HG02678 (cell line): ENCODE data around the gene S100PBP.

ENCODE experiments used
- ATAC-seq: cut with Tn5 transposase; IDR thresholded peaks from one replicate; pipeline ENCODE4 v1.9.1; 2021; ENCODE audit warnings: mild to moderate bottlenecking, moderate library complexity; ENCODE audit not compliant: unreplicated experiment

S100PBP gene

GRCh38 chr1:32817159-32817814, at the start of gene S100PBP, which contains the start of gene YARS1:
Gene S100PBP, plus strand, starts transcription at chr1:32817653. Its CDS starts 8,447 bp downstream, at chr1:32826100.
Gene YARS1, minus strand, starts transcription at chr1:32817358. Its CDS starts 114 bp downstream, at chr1:32817244.
- peak; percentile 87 for ATAC-seq

- ATAC-seq: no peak
These were observed 49.2 kb upstream of the S100PBP start for GRCh38 chr1:32768110-32768850.

GRCh38 chr1:32769524-32770220, 47.8 kb upstream of the S100PBP start:
- ATAC-seq: no peak

DNA sequence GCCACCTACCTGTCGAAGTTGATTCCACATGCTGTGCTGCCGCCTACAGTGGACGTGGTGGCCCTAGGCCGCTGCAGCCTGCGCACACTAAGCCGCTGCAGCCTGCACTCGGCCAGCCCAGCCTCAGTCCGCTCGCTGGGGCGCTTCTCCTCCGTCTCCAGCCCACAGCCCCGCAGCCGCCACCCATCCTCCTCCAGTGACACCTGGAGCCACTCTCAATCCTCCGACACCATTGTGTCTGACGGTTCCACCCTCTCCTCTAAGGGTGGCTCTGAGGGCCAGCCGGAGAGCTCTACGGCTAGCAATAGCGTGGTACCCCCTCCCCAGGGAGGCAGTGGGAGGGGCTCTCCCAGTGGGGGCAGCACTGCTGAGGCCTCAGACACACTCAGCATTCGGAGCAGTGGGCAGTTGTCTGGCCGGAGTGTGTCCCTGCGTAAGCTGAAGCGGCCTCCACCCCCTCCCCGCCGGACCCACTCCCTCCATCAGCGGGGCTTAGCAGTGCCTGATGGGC, 47.2 kb upstream of the S100PBP start:
- no peak for ATAC-seq

GRCh38 chr1:32770741-32771548, 46.5 kb upstream of the S100PBP start:
- ATAC-seq: no peak

DNA sequence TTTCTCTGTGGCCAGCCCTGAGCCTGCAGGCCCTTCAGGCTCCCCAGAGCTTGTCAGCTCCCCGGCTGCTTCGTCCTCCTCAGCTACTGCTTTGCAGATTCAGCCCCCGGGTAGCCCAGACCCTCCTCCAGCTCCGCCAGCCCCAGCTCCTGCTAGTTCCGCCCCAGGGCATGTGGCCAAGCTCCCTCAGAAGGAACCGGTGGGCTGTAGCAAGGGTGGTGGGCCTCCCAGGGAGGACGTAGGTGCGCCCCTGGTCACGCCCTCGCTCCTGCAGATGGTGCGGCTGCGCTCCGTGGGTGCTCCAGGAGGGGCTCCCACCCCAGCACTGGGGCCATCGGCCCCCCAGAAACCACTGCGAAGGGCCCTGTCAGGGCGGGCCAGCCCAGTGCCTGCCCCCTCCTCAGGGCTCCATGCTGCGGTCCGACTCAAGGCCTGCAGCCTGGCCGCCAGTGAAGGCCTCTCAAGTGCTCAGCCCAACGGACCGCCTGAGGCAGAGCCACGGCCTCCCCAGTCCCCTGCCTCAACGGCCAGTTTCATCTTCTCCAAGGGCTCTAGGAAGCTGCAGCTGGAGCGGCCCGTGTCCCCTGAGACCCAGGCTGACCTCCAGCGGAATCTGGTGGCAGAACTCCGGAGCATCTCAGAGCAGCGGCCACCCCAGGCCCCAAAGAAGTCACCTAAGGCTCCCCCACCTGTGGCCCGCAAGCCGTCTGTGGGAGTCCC, 45.7 kb upstream of the S100PBP start:
- no peak for ATAC-seq

DNA sequence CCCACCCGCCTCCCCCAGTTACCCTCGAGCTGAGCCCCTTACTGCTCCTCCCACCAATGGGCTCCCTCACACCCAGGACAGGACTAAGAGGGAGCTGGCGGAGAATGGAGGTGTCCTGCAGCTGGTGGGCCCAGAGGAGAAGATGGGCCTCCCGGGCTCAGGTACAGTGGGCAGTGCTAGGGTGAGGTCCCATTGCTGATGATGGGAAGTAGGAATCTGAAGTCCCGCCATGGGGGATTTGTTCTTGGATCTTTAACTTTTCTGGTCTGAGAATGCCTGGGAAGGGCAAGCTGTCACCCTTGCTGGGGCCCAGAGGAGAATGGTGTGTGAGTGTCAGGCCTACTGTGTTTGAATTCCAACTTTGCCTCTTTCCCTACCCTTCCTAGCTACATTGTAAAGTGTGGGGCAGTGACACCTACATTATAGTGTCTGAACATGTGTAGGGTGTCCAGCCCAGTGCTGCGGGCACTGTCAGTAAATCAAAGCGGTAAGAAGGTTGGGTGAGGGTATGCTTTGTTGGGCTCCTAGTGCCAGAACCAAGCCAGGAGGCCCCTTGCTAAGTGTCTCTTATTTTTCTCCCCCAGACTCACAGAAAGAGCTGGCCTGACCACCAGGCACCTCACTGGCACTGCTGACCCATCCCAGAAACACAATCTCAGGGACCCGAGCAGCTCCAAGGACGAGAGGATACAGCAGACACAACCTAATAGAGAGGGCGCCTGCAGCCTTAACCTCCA, 45.0 kb upstream of the S100PBP start:
- no peak for ATAC-seq

DNA sequence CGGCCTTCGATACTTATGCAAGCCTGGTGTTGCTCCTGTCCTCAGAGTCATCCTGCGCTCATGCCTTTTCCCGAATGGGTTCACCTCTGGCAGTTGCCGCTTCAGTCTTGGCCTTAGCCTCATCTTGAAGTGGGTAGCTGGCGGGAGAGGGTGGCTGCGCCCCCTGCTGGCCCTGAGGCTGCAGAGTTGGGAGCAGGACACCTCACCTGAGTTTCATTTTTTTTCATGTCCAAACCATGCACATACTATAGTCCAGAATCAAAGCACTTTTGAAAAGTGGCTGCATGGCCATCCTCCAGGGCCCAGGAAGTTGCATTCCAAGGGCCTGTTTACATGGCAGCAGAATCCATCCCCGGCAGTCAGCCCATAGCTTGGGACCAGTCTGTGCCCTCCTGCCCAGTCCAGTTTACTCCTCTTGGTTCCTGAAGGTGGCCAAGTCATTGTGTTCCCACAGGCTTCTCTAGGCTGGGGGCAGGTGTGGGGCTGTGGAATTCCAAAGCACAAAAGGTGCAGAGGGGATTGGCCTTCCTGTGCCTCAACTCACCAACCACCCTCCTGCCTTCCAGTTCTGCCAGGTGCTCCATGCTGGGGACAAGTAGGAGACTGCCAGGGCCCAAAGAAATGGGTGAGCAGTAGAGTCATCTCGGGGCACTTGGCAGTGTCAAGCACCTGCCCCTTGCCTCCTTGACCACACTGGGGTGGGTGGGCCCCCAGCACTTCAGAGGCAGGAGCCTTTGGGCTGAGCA, 44.3 kb upstream of the S100PBP start:
- no peak for ATAC-seq

DNA sequence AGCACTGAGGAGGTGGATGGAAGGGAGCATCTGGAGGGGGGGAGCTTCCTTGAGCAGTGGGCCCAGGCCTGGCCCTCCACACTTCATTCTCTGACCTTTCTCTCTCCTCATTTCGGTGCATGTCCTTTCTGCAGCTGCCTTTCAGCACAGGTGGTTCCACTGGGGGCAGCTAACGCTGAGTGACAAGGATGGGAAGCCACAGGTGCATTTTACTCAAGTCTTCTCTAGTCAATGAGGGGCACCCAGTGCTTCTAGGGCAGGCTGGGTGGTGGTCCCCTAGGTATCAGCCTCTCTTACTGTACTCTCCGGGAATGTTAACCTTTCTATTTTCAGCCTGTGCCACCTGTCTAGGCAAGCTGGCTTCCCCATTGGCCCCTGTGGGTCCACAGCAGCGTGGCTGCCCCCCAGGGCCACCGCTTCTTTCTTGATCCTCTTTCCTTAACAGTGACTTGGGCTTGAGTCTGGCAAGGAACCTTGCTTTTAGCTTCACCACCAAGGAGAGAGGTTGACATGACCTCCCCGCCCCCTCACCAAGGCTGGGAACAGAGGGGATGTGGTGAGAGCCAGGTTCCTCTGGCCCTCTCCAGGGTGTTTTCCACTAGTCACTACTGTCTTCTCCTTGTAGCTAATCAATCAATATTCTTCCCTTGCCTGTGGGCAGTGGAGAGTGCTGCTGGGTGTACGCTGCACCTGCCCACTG, 43.5 kb upstream of the S100PBP start:
- ATAC-seq: no peak

- ATAC-seq: no peak
These were observed 43.0 kb upstream of the S100PBP start for GRCh38 chr1:32774464-32774808.

GRCh38 chr1:32774950-32775634, 42.4 kb upstream of the S100PBP start:
- ATAC-seq: no peak

DNA sequence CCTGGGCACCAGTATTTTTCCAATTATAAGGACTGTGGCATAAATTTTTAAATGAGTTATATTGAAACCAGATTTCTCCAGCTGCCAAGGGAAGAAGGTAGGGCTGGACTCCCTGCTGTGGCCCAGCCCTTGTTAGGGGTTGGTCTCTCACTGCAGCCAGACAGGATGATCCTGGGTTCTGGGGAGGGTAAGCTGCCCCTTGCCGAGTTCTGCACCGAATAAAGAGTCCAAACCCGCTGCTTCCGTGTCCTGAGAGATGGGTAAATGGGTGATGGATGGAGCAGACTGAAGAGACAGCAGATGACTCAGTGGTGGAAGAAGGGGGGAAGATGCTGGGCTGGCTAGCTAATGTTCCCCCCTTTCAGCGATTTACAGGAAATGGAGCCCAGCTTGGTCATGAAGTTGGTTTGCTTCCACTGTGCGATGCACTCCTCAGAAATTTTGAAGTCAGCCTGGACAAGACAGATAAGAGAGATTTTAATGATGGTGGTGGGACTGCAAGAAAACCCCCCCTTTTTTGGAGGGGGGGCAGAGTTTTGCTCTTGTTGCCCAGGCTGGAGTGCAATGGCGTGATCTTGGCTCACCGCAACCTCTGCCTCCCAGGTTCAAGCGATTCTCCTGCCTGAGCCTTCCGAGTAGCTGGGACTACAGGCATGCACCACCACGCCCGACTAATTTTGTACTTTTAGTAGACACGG, 41.7 kb upstream of the S100PBP start:
- ATAC-seq: no peak

GRCh38 chr1:32779242-32779641, 38.2 kb upstream of the S100PBP start:
- ATAC-seq: no peak

GRCh38 chr1:32780005-32780404, 37.4 kb upstream of the S100PBP start:
- ATAC-seq: no peak

GRCh38 chr1:32780628-32781234, 36.7 kb upstream of the S100PBP start:
- ATAC-seq: no peak

- ATAC-seq: no peak
These were observed 35.4 kb upstream of the S100PBP start for GRCh38 chr1:32782086-32782485.

- ATAC-seq: no peak
These were observed 33.6 kb upstream of the S100PBP start for GRCh38 chr1:32783851-32784250.
